ENCODE measurements around the gene BPIFB4. TPM values are rescaled to one million over a fixed set of nuclear protein-coding genes. Genes with fewer than 3 reads are reported as not detected.

The BPIFB4 gene
- total and polyA plus RNA-seq, 2 of the 4 experiments (the other 2 are of a cell fraction), result not detected

GRCh38 chr20:33124994-33125393, 45.6 kb downstream of the BPIFB4 start:
- WGBS, 2 experiments (ENCODE audit: extremely low coverage in 2 of 2, insufficient read length in 1 of 2), result 22% methylated on average over 4 of the region's 6 CpGs; no CpG with 5 or more reads in 1 of the 2 experiments
- Histone ChIP-seq H3K14ac (replicated peaks; ENCODE audit: low read depth, low read length) (no peak overlapping the region), H3K9me3 (ENCODE audit: control insufficient read depth, insufficient read depth, low read length) (no peaks in the 10 kb centered on the region), H3K27ac (ENCODE audit: insufficient read depth, low read length) (no peak overlapping the region), H4K8ac (ENCODE audit: low read depth in 2 of 2, low read length in 2 of 2) (no peak overlapping the region), H3K4me3 (ENCODE audit: insufficient read depth, low read depth, low read length) (no peak overlapping the region), H3K4ac (ENCODE audit: low read depth, low read length) (no peak overlapping the region), H2AK5ac (ENCODE audit: low read depth, low read length) (no peak overlapping the region), H3K18ac (ENCODE audit: low read depth, low read length) (no peak overlapping the region), H3K4me2 (ENCODE audit: low read depth, low read length) (no peak overlapping the region), H3K36me3 (ENCODE audit: control insufficient read depth, insufficient read depth, low read length) (no peaks in the 10 kb centered on the region), H4K91ac (ENCODE audit: insufficient read depth, low read depth, low read length) (no peak overlapping the region), H2BK15ac (ENCODE audit: low read depth, low read length) (no peak overlapping the region), H2BK20ac (ENCODE audit: low read depth, low read length) (no peak overlapping the region), H2AFZ (replicated peaks; ENCODE audit: low read length, poor library complexity) (no peak overlapping the region), H2BK5ac (ENCODE audit: low read depth, low read length, poor library complexity, severe bottlenecking) (no peak overlapping the region), H4K20me1 (ENCODE audit: insufficient read depth, low read length) (no peaks in the 10 kb centered on the region), H2AK9ac (replicated peaks; ENCODE audit: low read depth, low read length, poor library complexity) (no peak overlapping the region), H3K4me1 (ENCODE audit: control insufficient read depth, insufficient read depth, low read length) (no peaks in the 10 kb centered on the region), H3K79me1 (ENCODE audit: low read depth in 1 of 2, low read length in 2 of 2) (no peaks in the 10 kb centered on the region), H4K5ac (ENCODE audit: low read depth, low read length) (no peak overlapping the region), H3K9me1 (ENCODE audit: insufficient read depth, low read length) (no peaks in the 10 kb centered on the region), H3K9ac (ENCODE audit: low read depth, low read length) (no peak overlapping the region), H3K23ac (ENCODE audit: low read depth, low read length) (no peak overlapping the region), H2BK120ac (ENCODE audit: low read depth, low read length) (no peak overlapping the region), H3K27me3 (ENCODE audit: control insufficient read depth, insufficient read depth, low read length) (peaks cover 5% of the 10 kb centered on the region), H3K56ac (ENCODE audit: extremely low read depth, insufficient read depth, low read length) (no peak overlapping the region)
- in situ Hi-C loops (cut with MboI; ENCODE audit: low sequenced_read_pairs) (no loop called here), intact Hi-C loops (cut with micrococcal nuclease) (no loop called here), dilution Hi-C loops (cut with HindIII; ENCODE audit: low sequenced_read_pairs, unreplicated experiment) (no loop called here)
- ChIA-PET POLR2A (ENCODE audit: unreplicated experiment) (no interaction called here), CTCF (no interaction called here)
- TF ChIP-seq MAZ (IDR thresholded peaks at IDR 0.05; ENCODE audit: borderline replicate concordance, low read depth, low read length) (no peak), BHLHE40 (IDR thresholded peaks at IDR 0.05; ENCODE audit: low read depth, low read length) (no peak), USF2 (IDR thresholded peaks at IDR 0.05; ENCODE audit: low read depth, low read length) (no peak), RAD21 (IDR thresholded peaks at IDR 0.05; ENCODE audit: low read length) (no peak), CHD1 (IDR thresholded peaks at IDR 0.05; ENCODE audit: low read depth, low read length) (no peak), RCOR1 (IDR thresholded peaks at IDR 0.05; ENCODE audit: insufficient replicate concordance, low read length) (no peak), POLR2A (IDR thresholded peaks at IDR 0.05; ENCODE audit: low read depth, low read length) (no peak), RFX5 (IDR thresholded peaks at IDR 0.05; ENCODE audit: low read depth, low read length) (no peak), MAFK (IDR thresholded peaks at IDR 0.05; ENCODE audit: low read depth, low read length) (no peak), FOS (IDR thresholded peaks at IDR 0.05; ENCODE audit: low read depth, low read length) (no peak), SMC3 (IDR thresholded peaks at IDR 0.05; ENCODE audit: low read depth, low read length) (no peak), CTCF (conservative IDR thresholded peaks at IDR 0.05; ENCODE audit: low read depth, low read length) (no peak), MXI1 (IDR thresholded peaks at IDR 0.05; ENCODE audit: borderline replicate concordance, low read depth, low read length) (no peak), NFE2L2 (IDR thresholded peaks at IDR 0.05; ENCODE audit: low read depth, low read length) (no peak), CEBPB (IDR thresholded peaks at IDR 0.05; ENCODE audit: low read depth, low read length) (no peak)
- TF ChIP-seq, protein P1, sequence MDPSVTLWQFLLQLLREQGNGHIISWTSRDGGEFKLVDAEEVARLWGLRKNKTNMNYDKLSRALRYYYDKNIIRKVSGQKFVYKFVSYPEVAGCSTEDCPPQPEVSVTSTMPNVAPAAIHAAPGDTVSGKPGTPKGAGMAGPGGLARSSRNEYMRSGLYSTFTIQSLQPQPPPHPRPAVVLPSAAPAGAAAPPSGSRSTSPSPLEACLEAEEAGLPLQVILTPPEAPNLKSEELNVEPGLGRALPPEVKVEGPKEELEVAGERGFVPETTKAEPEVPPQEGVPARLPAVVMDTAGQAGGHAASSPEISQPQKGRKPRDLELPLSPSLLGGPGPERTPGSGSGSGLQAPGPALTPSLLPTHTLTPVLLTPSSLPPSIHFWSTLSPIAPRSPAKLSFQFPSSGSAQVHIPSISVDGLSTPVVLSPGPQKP (IDR thresholded peaks at IDR 0.05; ENCODE audit: borderline replicate concordance, low read depth, low read length), result no peak
- ATAC-seq (ENCODE audit: low read depth) (no peak), DNase-seq (no peak)
- BruUV-seq (replicated peaks), result no TSS peak

All from IMR-90 (cell line).